Measurements from ENCODE around the gene FBLN5. TPM values are rescaled to one million over a fixed set of nuclear protein-coding genes. Genes with fewer than 3 reads are reported as not detected.

The FBLN5 gene
- total and polyA plus RNA-seq, 2 experiments from 2014 or later: 0.74 to 1.9 TPM

GRCh38 chr14:91867316-91867988 is 80.0 kb downstream of the FBLN5 start, which contains the start of gene TC2N:
Gene TC2N, minus strand, starts transcription at chr14:91867536. Its CDS starts 53,767 bp downstream, at chr14:91813769.
- H3K4me1 ChIP-seq (ENCODE audit: low read depth): no peaks in the 10 kb centered on the region
- no peak within 1 kb of the TSS for H3K27ac ChIP-seq
- no peaks in the 10 kb centered on the region for H3K36me3 ChIP-seq
- H3K9me3 ChIP-seq (ENCODE audit: low read depth): no peaks in the 10 kb centered on the region
- no peak for DNase-seq (ENCODE audit: low read depth in 1 of 2, low spot score in 1 of 2)
- H3K27me3 ChIP-seq: no peaks in the 10 kb centered on the region
- no peak for TF ChIP-seq CTCF (IDR thresholded peaks at IDR 0.05; ENCODE audit: low read depth, low read length)
- no peak within 1 kb of the TSS for H3K4me3 ChIP-seq

DNA sequence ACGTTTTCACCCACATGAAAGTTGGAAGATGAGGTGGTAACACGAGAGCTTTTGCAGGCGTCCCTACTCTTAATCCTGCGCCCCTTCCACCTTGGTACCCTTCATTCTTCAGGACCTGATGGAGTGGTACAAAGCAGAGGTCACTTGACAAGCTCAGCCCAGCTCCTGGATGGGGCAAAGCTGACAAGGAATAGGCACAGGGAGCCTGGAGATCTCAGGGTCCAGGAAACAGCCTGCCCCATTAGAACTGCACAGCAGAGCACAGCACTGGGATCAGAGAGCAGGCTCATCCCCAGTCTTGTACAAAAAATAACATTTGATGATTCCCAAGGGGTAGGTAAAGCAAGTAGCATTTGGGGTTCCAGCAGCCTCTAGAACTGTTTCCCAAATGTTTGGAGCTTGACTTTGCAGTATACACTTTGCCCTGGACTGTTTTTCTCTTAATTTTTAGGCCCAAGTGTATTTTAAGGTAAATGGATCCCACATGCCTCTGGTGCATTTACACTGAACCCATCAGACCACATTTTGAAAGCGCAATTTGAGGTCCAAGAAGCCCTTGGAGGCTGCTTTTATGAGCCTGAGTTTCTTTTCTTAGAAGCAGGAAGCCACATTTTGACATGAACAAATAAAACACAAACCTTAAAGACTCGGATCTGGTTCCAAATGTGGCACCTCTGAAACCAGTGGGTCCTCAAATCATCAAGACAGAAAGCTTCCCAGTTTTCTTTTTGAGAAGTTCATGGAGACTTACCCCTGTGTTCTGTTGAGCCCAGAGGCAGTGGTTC is 80.8 kb downstream of the FBLN5 start:
- TF ChIP-seq CTCF (IDR thresholded peaks at IDR 0.05; ENCODE audit: low read depth, low read length): no peak
- Histone ChIP-seq H3K27ac (no peak overlapping the region), H3K9me3 (ENCODE audit: low read depth) (no peaks in the 10 kb centered on the region), H3K27me3 (no peaks in the 10 kb centered on the region), H3K36me3 (no peaks in the 10 kb centered on the region), H3K4me3 (no peak overlapping the region), H3K4me1 (ENCODE audit: low read depth) (no peaks in the 10 kb centered on the region)
- DNase-seq (ENCODE audit: low read depth in 1 of 2, low spot score in 1 of 2): no peak

- no peak overlapping the region for H3K27ac ChIP-seq
- H3K9me3 ChIP-seq (ENCODE audit: low read depth): no peaks in the 10 kb centered on the region
- H3K36me3 ChIP-seq: no peaks in the 10 kb centered on the region
- H3K4me3 ChIP-seq: no peak overlapping the region
- peak in 1 of 2 donors; percentile 49 for DNase-seq (ENCODE audit: low read depth in 1 of 2, low spot score in 1 of 2)
- no peaks in the 10 kb centered on the region for H3K4me1 ChIP-seq (ENCODE audit: low read depth)
- no peaks in the 10 kb centered on the region for H3K27me3 ChIP-seq
- no peak for TF ChIP-seq CTCF (IDR thresholded peaks at IDR 0.05; ENCODE audit: low read depth, low read length)
Measured at GRCh38 chr14:91866061-91866460, 81.4 kb downstream of the FBLN5 start.

GRCh38 chr14:91862417-91862816 is 85.1 kb downstream of the FBLN5 start:
- Histone ChIP-seq H3K27me3 (no peaks in the 10 kb centered on the region), H3K36me3 (no peaks in the 10 kb centered on the region), H3K9me3 (ENCODE audit: low read depth) (no peaks in the 10 kb centered on the region), H3K4me1 (ENCODE audit: low read depth) (no peaks in the 10 kb centered on the region), H3K27ac (no peak overlapping the region), H3K4me3 (no peak overlapping the region)
- DNase-seq (ENCODE audit: low read depth in 1 of 2, low spot score in 1 of 2): no peak
- TF ChIP-seq CTCF (IDR thresholded peaks at IDR 0.05; ENCODE audit: low read depth, low read length): no peak

GRCh38 chr14:91861091-91861490 is 86.4 kb downstream of the FBLN5 start:
- no peak for TF ChIP-seq CTCF (IDR thresholded peaks at IDR 0.05; ENCODE audit: low read depth, low read length)
- H3K9me3 ChIP-seq (ENCODE audit: low read depth): no peaks in the 10 kb centered on the region
- no peak overlapping the region for H3K4me3 ChIP-seq
- DNase-seq (ENCODE audit: low read depth in 1 of 2, low spot score in 1 of 2): no peak
- H3K27me3 ChIP-seq: no peaks in the 10 kb centered on the region
- no peaks in the 10 kb centered on the region for H3K36me3 ChIP-seq
- no peak overlapping the region for H3K27ac ChIP-seq
- no peaks in the 10 kb centered on the region for H3K4me1 ChIP-seq (ENCODE audit: low read depth)

Data from cardiac muscle cell (in vitro differentiated cells and primary cell).